ENCODE data around the gene PPIL1.

The PPIL1 gene

DNA sequence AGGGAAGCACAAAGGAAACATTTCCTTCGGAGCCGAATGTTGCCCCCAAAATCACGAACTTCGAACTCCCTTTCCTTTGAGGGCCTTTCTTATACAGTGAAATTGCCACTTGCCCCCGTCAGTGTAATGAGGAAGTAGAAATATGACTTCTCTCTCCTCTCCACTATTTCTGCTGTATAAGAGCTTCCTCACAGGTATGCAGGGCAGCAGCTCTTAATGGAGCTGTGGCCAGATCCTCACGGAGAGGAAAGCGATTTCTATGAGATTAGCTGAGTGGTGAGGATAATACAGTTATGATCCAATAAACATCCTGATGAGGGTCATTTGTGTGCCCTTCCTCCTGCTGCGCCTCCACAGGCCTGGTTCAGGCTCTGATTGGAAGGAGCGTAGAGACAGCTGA lies 24.6 kb downstream of the PPIL1 start:
- Histone ChIP-seq H3K9ac (ENCODE audit: low read length) (no peak overlapping the region), H3K27ac (ENCODE audit: low read depth, low read length) (no peak overlapping the region), H3K9me3 (ENCODE audit: insufficient read depth, low read length) (no peaks in the 10 kb centered on the region), H3K4me3 (ENCODE audit: insufficient read depth, low read length, poor library complexity, severe bottlenecking) (no peak overlapping the region), H3F3A (ENCODE audit: insufficient read depth) (no peaks in the 10 kb centered on the region), H3K27me3 (ENCODE audit: low read length) (no peaks in the 10 kb centered on the region), H2AFZ (ENCODE audit: low read depth, low read length, severe bottlenecking) (no peak overlapping the region), H4K20me1 (ENCODE audit: low read depth, low read length) (no peaks in the 10 kb centered on the region), H3K9me2 (replicated peaks; ENCODE audit: insufficient read depth, low read length) (no peaks in the 10 kb centered on the region), H3K4me2 (ENCODE audit: low read depth, low read length, poor library complexity, severe bottlenecking) (no peak overlapping the region), H3K79me2 (ENCODE audit: insufficient read depth, low read length) (no peaks in the 10 kb centered on the region), H3K36me3 (ENCODE audit: low read length) (peaks cover 7% of the 10 kb centered on the region)
- no peak for TF ChIP-seq CTCF (IDR thresholded peaks at IDR 0.05; ENCODE audit: insufficient read depth, low read length, poor library complexity, severe bottlenecking)
- no peak for TF ChIP-seq EZH2phosphoT487 (conservative IDR thresholded peaks at IDR 0.05; ENCODE audit: low read length)

GRCh38 chr6:36848658-36849441 lies 25.8 kb downstream of the PPIL1 start:
- no peaks in the 10 kb centered on the region for H4K20me1 ChIP-seq (ENCODE audit: low read depth, low read length)
- TF ChIP-seq CTCF (IDR thresholded peaks at IDR 0.05; ENCODE audit: insufficient read depth, low read length, poor library complexity, severe bottlenecking) (no peak), EZH2phosphoT487 (conservative IDR thresholded peaks at IDR 0.05; ENCODE audit: low read length) (no peak)
- H3K9me3 ChIP-seq (ENCODE audit: insufficient read depth, low read length), result no peaks in the 10 kb centered on the region
- no peak overlapping the region for H3K27ac ChIP-seq (ENCODE audit: low read depth, low read length)
- no peaks in the 10 kb centered on the region for H3K9me2 ChIP-seq (replicated peaks; ENCODE audit: insufficient read depth, low read length)
- no peak overlapping the region for H3K4me2 ChIP-seq (ENCODE audit: low read depth, low read length, poor library complexity, severe bottlenecking)
- H3K27me3 ChIP-seq (ENCODE audit: low read length), result no peaks in the 10 kb centered on the region
- H3K36me3 ChIP-seq (ENCODE audit: low read length), result no peaks in the 10 kb centered on the region
- no peak overlapping the region for H2AFZ ChIP-seq (ENCODE audit: low read depth, low read length, severe bottlenecking)
- H3F3A ChIP-seq (ENCODE audit: insufficient read depth), result no peaks in the 10 kb centered on the region
- H3K9ac ChIP-seq (ENCODE audit: low read length), result no peak overlapping the region
- H3K79me2 ChIP-seq (ENCODE audit: insufficient read depth, low read length), result no peaks in the 10 kb centered on the region
- H3K4me3 ChIP-seq (ENCODE audit: insufficient read depth, low read length, poor library complexity, severe bottlenecking), result no peak overlapping the region

DNA sequence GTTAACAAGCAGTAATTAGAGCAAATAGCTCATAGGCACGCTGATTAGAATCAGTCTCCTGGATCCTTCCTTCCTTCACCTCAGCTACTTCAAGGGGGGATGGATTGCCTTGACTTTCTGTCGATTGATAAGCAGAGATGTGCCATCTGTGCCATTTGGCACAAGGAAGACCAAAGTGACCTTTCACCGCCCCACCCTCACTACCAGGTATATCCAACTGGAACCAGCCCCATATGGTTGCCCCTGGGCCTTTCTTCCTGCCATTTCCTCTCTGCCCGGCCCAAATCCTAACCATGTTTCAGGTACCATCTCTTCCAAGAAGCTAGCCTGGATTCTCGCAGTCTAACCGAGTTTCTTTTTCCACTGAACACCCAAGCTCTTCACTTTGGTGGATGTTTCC lies 26.6 kb downstream of the PPIL1 start:
- no peaks in the 10 kb centered on the region for H3K79me2 ChIP-seq (ENCODE audit: insufficient read depth, low read length)
- no peaks in the 10 kb centered on the region for H3K27me3 ChIP-seq (ENCODE audit: low read length)
- H3K36me3 ChIP-seq (ENCODE audit: low read length), result no peaks in the 10 kb centered on the region
- no peaks in the 10 kb centered on the region for H3K9me3 ChIP-seq (ENCODE audit: insufficient read depth, low read length)
- no peak overlapping the region for H2AFZ ChIP-seq (ENCODE audit: low read depth, low read length, severe bottlenecking)
- no peaks in the 10 kb centered on the region for H3F3A ChIP-seq (ENCODE audit: insufficient read depth)
- no peak overlapping the region for H3K4me3 ChIP-seq (ENCODE audit: insufficient read depth, low read length, poor library complexity, severe bottlenecking)
- no peak overlapping the region for H3K27ac ChIP-seq (ENCODE audit: low read depth, low read length)
- no peak for TF ChIP-seq CTCF (IDR thresholded peaks at IDR 0.05; ENCODE audit: insufficient read depth, low read length, poor library complexity, severe bottlenecking)
- no peak for TF ChIP-seq EZH2phosphoT487 (conservative IDR thresholded peaks at IDR 0.05; ENCODE audit: low read length)
- no peak overlapping the region for H3K9ac ChIP-seq (ENCODE audit: low read length)
- H3K4me2 ChIP-seq (ENCODE audit: low read depth, low read length, poor library complexity, severe bottlenecking), result no peak overlapping the region
- H3K9me2 ChIP-seq (replicated peaks; ENCODE audit: insufficient read depth, low read length), result no peaks in the 10 kb centered on the region
- H4K20me1 ChIP-seq (ENCODE audit: low read depth, low read length), result no peaks in the 10 kb centered on the region
